BLaER1 treated with 17β-estradiol and CSF1 and Interleukin-3, amounts not matched to agents 10 nM and 100 nM (cell line): ENCODE results near the gene ATOX1.

Source experiments
- H3K27ac ChIP-seq, 11 experiments: shearing (Covaris generic); formaldehyde crosslinking; 2 replicates each; pipeline ENCODE4 v1.8.1; 2022
- H3K27me3 ChIP-seq, 11 experiments: shearing (Covaris generic); formaldehyde crosslinking; 2 replicates each; pipeline ENCODE4 v1.8.1; 2022
- H3K36me3 ChIP-seq, 11 experiments: shearing (Covaris generic); formaldehyde crosslinking; 2 replicates each; pipeline ENCODE4 v1.8.1; 2022
- H3K4me1 ChIP-seq, 10 experiments: shearing (Covaris generic); formaldehyde crosslinking; 2 replicates each; pipeline ENCODE4 v1.8.1; 2022
- H3K4me2 ChIP-seq, 11 experiments: shearing (Covaris generic); formaldehyde crosslinking; 2 replicates each; pipeline ENCODE4 v1.8.1; 2022
- H3K4me3 ChIP-seq, 10 experiments: shearing (Covaris generic); formaldehyde crosslinking; 2 replicates each; pipeline ENCODE4 v1.8.1; 2022
- H3K9ac ChIP-seq, 11 experiments: shearing (Covaris generic); formaldehyde crosslinking; 2 replicates each; pipeline ENCODE4 v1.8.1; 2022
- H3K9me3 ChIP-seq, 11 experiments: shearing (Covaris generic); formaldehyde crosslinking; replicated peaks in 1 of 11; 2 replicates each; pipeline ENCODE4 v1.8.1; 2022
- H4K20me1 ChIP-seq, 11 experiments: shearing (Covaris generic); formaldehyde crosslinking; 2 replicates each; pipeline ENCODE4 v1.8.1; 2022
- Cebpa-rat ChIP-seq, 11 experiments: shearing (Covaris generic); IDR thresholded peaks; 2 replicates each; pipeline ENCODE4 v1.8.1; 2022

ATOX1 gene

GRCh38 chr5:151758430-151759241 lies at the start of gene ATOX1:
ATOX1 (minus strand) TSS chr5:151758631; CDS start chr5:151758551, 80 bp downstream.
- H3K9me3 ChIP-seq, result no peaks in the 10 kb centered on the region
- H3K4me3 ChIP-seq, result peak within 1 kb of the TSS; percentile 75 to 92 (median 81)
- no peak for TF ChIP-seq Cebpa-rat (IDR thresholded peaks at IDR 0.05)
- H4K20me1 ChIP-seq, result peaks cover 0 to 25% (median 10%) of the 10 kb centered on the region in 11 experiments; a peak in 9 of 22 replicates
- H3K4me2 ChIP-seq, result peak within 1 kb of the TSS; percentile 81 to 98 (median 94)
- no peaks in the 10 kb centered on the region for H3K27me3 ChIP-seq
- peaks cover 27 to 51% (median 33%) of the 10 kb centered on the region in 10 experiments for H3K4me1 ChIP-seq
- H3K36me3 ChIP-seq, result peaks cover under 1 to 18% (median 5%) of the 10 kb centered on the region in 11 experiments; a peak in 15 of 22 replicates
- peak within 1 kb of the TSS; percentile 80 to 91 (median 87) for H3K9ac ChIP-seq
- H3K27ac ChIP-seq, result peak within 1 kb of the TSS; percentile 57 to 83 (median 78)

- Histone ChIP-seq H3K9me3 (no peaks in the 10 kb centered on the region), H3K36me3 (peaks cover 93 to 100% (median 100%) of the 10 kb centered on the region in 11 experiments)
- no peak for TF ChIP-seq Cebpa-rat (IDR thresholded peaks at IDR 0.05)
These were observed 47.2 kb upstream of the ATOX1 start for GRCh38 chr5:151805414-151806223.

GRCh38 chr5:151800532-151800931 lies 42.1 kb upstream of the ATOX1 start:
- Histone ChIP-seq H3K9ac (no peak overlapping the region), H3K4me1 (peaks cover 0 to 25% (median 11%) of the 10 kb centered on the region in 10 experiments; a peak in 12 of 20 replicates), H3K9me3 (no peaks in the 10 kb centered on the region), H3K27me3 (no peaks in the 10 kb centered on the region), H4K20me1 (peaks cover 32 to 98% (median 85%) of the 10 kb centered on the region in 11 experiments; a peak in 21 of 22 replicates), H3K4me3 (no peak overlapping the region), H3K4me2 (no peak overlapping the region), H3K36me3 (peaks cover 96 to 100% (median 99%) of the 10 kb centered on the region in 11 experiments), H3K27ac (peak overlapping the region in 1 of 11 experiments; percentile 0; a peak in 1 of 22 replicates)
- no peak for TF ChIP-seq Cebpa-rat (IDR thresholded peaks at IDR 0.05)

More at GRCh38 chr5:151805414-151806223, 47.2 kb upstream of the ATOX1 start:
- no peak overlapping the region for H3K9ac ChIP-seq
- H3K4me3 ChIP-seq, result no peak overlapping the region
- no peak overlapping the region for H3K27ac ChIP-seq
- H4K20me1 ChIP-seq, result peaks cover 8 to 98% (median 68%) of the 10 kb centered on the region in 11 experiments; a peak in 17 of 22 replicates
- no peak overlapping the region for H3K4me2 ChIP-seq
- peaks cover 0 to 27% (median 10%) of the 10 kb centered on the region in 10 experiments; a peak in 13 of 20 replicates for H3K4me1 ChIP-seq
- H3K27me3 ChIP-seq, result no peaks in the 10 kb centered on the region

- no peak overlapping the region for H3K9ac ChIP-seq
- no peak overlapping the region for H3K27ac ChIP-seq
- H3K36me3 ChIP-seq, result peaks cover 97 to 100% (median 99%) of the 10 kb centered on the region in 11 experiments
- no peaks in the 10 kb centered on the region for H3K27me3 ChIP-seq
- no peak overlapping the region for H3K4me3 ChIP-seq
- no peaks in the 10 kb centered on the region for H3K9me3 ChIP-seq
- no peak overlapping the region for H3K4me2 ChIP-seq
- H4K20me1 ChIP-seq, result peaks cover 34 to 99% (median 86%) of the 10 kb centered on the region in 11 experiments; a peak in 21 of 22 replicates
- H3K4me1 ChIP-seq, result peaks cover 0 to 25% (median 11%) of the 10 kb centered on the region in 10 experiments; a peak in 10 of 20 replicates
- no peak for TF ChIP-seq Cebpa-rat (IDR thresholded peaks at IDR 0.05)
These were observed 41.0 kb upstream of the ATOX1 start for GRCh38 chr5:151799407-151799806.

- Histone ChIP-seq H3K4me2 (no peak overlapping the region), H3K27ac (no peak overlapping the region), H3K9me3 (no peaks in the 10 kb centered on the region), H3K4me1 (peaks cover 0 to 25% (median 11%) of the 10 kb centered on the region in 10 experiments; a peak in 10 of 20 replicates), H3K9ac (no peak overlapping the region), H4K20me1 (peaks cover 33 to 100% (median 90%) of the 10 kb centered on the region in 11 experiments), H3K36me3 (peaks cover 97 to 100% (median 99%) of the 10 kb centered on the region in 11 experiments), H3K27me3 (no peaks in the 10 kb centered on the region), H3K4me3 (no peak overlapping the region)
- no peak for TF ChIP-seq Cebpa-rat (IDR thresholded peaks at IDR 0.05)
These were observed 40.2 kb upstream of the ATOX1 start for GRCh38 chr5:151798674-151799073.

GRCh38 chr5:151795426-151795825 lies 37.0 kb upstream of the ATOX1 start:
- Histone ChIP-seq H4K20me1 (peaks cover 49 to 100% (median 96%) of the 10 kb centered on the region in 11 experiments), H3K4me3 (no peak overlapping the region), H3K9ac (no peak overlapping the region), H3K27me3 (no peaks in the 10 kb centered on the region), H3K27ac (no peak overlapping the region), H3K9me3 (no peaks in the 10 kb centered on the region), H3K4me1 (peaks cover 0 to 14% (median under 1%) of the 10 kb centered on the region in 10 experiments; a peak in 6 of 20 replicates), H3K36me3 (peaks cover 98 to 100% (median 99%) of the 10 kb centered on the region in 11 experiments), H3K4me2 (no peak overlapping the region)
- TF ChIP-seq Cebpa-rat (IDR thresholded peaks at IDR 0.05), result no peak

GRCh38 chr5:151793358-151793757 lies 34.9 kb upstream of the ATOX1 start:
- Histone ChIP-seq H4K20me1 (peaks cover 51 to 100% (median 98%) of the 10 kb centered on the region in 11 experiments), H3K4me1 (peaks cover 0 to 3% (median 0%) of the 10 kb centered on the region in 10 experiments; a peak in 1 of 20 replicates), H3K36me3 (peaks cover 98 to 100% (median 99%) of the 10 kb centered on the region in 11 experiments), H3K9ac (no peak overlapping the region), H3K27me3 (no peaks in the 10 kb centered on the region), H3K4me3 (no peak overlapping the region), H3K4me2 (no peak overlapping the region), H3K9me3 (no peaks in the 10 kb centered on the region), H3K27ac (no peak overlapping the region)
- TF ChIP-seq Cebpa-rat (IDR thresholded peaks at IDR 0.05), result no peak

- Histone ChIP-seq H4K20me1 (peaks cover 76 to 100% (median 100%) of the 10 kb centered on the region in 11 experiments), H3K9ac (no peak overlapping the region), H3K36me3 (peaks cover 66 to 85% (median 72%) of the 10 kb centered on the region in 11 experiments)
These were observed 29.4 kb upstream of the ATOX1 start for GRCh38 chr5:151787817-151788216.

More at GRCh38 chr5:151787817-151788216, 29.4 kb upstream of the ATOX1 start:
- no peak overlapping the region for H3K4me2 ChIP-seq
- no peaks in the 10 kb centered on the region for H3K9me3 ChIP-seq
- no peak overlapping the region for H3K4me3 ChIP-seq
- H3K27me3 ChIP-seq, result no peaks in the 10 kb centered on the region
- H3K27ac ChIP-seq, result no peak overlapping the region
- H3K4me1 ChIP-seq, result peaks cover 14 to 27% (median 17%) of the 10 kb centered on the region in 10 experiments; a peak in 18 of 20 replicates
- TF ChIP-seq Cebpa-rat (IDR thresholded peaks at IDR 0.05), result no peak
